Ascending aorta (tissue), 2 donors: ENCODE results near the gene ABHD5. TPM values are rescaled to one million over a fixed set of nuclear protein-coding genes. Genes with fewer than 3 reads are reported as not detected.

Experiments
- DNase-seq, 2 donors: peaks; one replicate each; pipeline ENCODE4 v3.0.0-alpha.2; 2019; ENCODE audit warnings: low spot score in 2 of 2
- H3K27ac ChIP-seq, 2 donors: fragments of 200-600 bp; sonication (generic); one replicate each; pipeline ENCODE4 v1.5.1; 2016 to 2017; ENCODE audit warnings: mild to moderate bottlenecking in 1 of 2
- H3K27me3 ChIP-seq: fragments of 200-600 bp; sonication (generic); one replicate; pipeline ENCODE4 v1.5.1; 2017
- H3K36me3 ChIP-seq, 2 donors: fragments of 200-600 bp; sonication (generic); one replicate each; pipeline ENCODE4 v1.5.1; 2016
- H3K4me1 ChIP-seq, 2 donors: fragments of 200-600 bp; sonication (generic); one replicate each; pipeline ENCODE4 v1.5.1; 2016 to 2017; ENCODE audit warnings: mild to moderate bottlenecking in 1 of 2
- H3K4me3 ChIP-seq, 2 donors: fragments of 200-600 bp; sonication (generic); one replicate each; pipeline ENCODE4 v1.5.1; 2016 to 2017; ENCODE audit warnings: mild to moderate bottlenecking in 1 of 2
- H3K9me3 ChIP-seq, 2 donors: fragments of 200-600 bp; sonication (generic); one replicate each; pipeline ENCODE4 v1.5.1; 2016
- CTCF ChIP-seq, 3 experiments: fragments of 200-600 bp in 2 of 3; fragments of 450-650 bp in 1 of 3; sonication (generic) in 2 of 3; IDR thresholded peaks; one replicate each; pipeline ENCODE4 v1.5.1; 2016 to 2019; ENCODE audit warnings: antibody characterized with exemption in 3 of 3, mild to moderate bottlenecking in 1 of 3, moderate library complexity in 1 of 3
- intact Hi-C: fragments of 100-400 bp; cut with DNase I; formaldehyde crosslinking; loops from one replicate; pipeline ENCODE4 v1.15.1; 2023
- total RNA-seq: library from RNA; depleted of rRNA; stranded (reverse); fragments of >200 nt; gene quantifications from one replicate; pipeline ENCODE4 v1.1.0, GENCODE V29; 2016

ABHD5 gene
- total RNA-seq, 1 donor from 2014 or later = 5.3 TPM

DNA sequence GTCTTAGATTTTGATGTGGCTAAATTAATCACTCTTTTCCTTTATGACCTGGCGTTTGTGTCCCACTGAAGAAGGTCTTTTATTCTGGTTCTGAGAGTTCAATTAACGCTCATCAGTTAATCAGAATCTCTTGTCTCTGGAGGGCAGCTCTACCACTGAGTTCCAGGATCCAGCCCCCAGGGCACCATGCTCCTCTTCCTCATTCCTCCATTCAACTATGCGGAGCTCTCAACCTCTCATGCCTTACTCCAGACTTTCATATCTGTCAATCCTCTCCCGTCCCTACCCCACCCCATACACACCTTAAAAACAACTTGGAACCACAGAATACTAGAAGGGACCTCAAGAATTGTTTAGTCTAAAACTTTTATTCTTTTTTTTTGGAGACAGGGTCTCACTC is 4.8 kb upstream of the ABHD5 start:
- H3K4me3 ChIP-seq = no peak overlapping the region
- intact Hi-C loops = no loop called here

GRCh38 chr3:43686333-43686699 is 4.4 kb upstream of the ABHD5 start:
- Histone ChIP-seq H3K9me3 (no peaks in the 10 kb centered on the region), H3K4me3 (no peak overlapping the region), H3K27ac (no peak overlapping the region), H3K27me3 (no peaks in the 10 kb centered on the region), H3K4me1 (peaks cover 0 to 7% of the 10 kb centered on the region in 2 donors), H3K36me3 (no peaks in the 10 kb centered on the region)
- no peak for TF ChIP-seq CTCF (IDR thresholded peaks at IDR 0.05)
- no peak for DNase-seq
- intact Hi-C loops = no loop called here

More for the DNA sequence above, 4.8 kb upstream of the ABHD5 start:
- TF ChIP-seq CTCF (IDR thresholded peaks at IDR 0.05) = no peak
- Histone ChIP-seq H3K9me3 (no peaks in the 10 kb centered on the region), H3K36me3 (no peaks in the 10 kb centered on the region), H3K27me3 (no peaks in the 10 kb centered on the region), H3K4me1 (peaks cover 0 to 7% of the 10 kb centered on the region in 2 donors), H3K27ac (no peak overlapping the region)
- DNase-seq = no peak

- Histone ChIP-seq H3K9me3 (no peaks in the 10 kb centered on the region), H3K27me3 (no peaks in the 10 kb centered on the region)
- TF ChIP-seq CTCF (IDR thresholded peaks at IDR 0.05) = no peak
Measured at GRCh38 chr3:43686700-43687498, 3.8 kb upstream of the ABHD5 start.

DNA sequence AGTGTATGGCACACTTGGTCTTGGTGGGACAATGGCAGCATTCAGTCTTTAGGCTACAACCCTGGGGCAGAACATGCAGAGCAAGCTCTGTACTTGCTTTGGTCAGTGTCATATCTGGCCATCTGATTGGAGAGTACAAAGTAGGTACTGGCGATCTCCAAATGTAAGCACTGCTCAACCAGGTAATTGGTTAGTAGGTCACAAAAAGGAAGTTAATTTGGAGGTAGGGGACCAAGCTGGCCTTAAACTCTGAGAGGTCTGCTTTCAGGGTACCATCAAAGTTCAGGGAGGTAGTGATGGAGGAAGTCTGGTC is 3.3 kb upstream of the ABHD5 start:
- H3K9me3 ChIP-seq = no peaks in the 10 kb centered on the region
- no peaks in the 10 kb centered on the region for H3K36me3 ChIP-seq
- peaks cover 0 to 9% of the 10 kb centered on the region in 2 donors for H3K4me1 ChIP-seq
- no peak for DNase-seq
- intact Hi-C loops = no loop called here
- no peak overlapping the region for H3K27ac ChIP-seq
- H3K27me3 ChIP-seq = no peaks in the 10 kb centered on the region
- no peak for TF ChIP-seq CTCF (IDR thresholded peaks at IDR 0.05)
- H3K4me3 ChIP-seq = no peak overlapping the region

More at GRCh38 chr3:43686700-43687498, 3.8 kb upstream of the ABHD5 start:
- no peaks in the 10 kb centered on the region for H3K36me3 ChIP-seq
- intact Hi-C loops = no loop called here
- no peak overlapping the region for H3K4me3 ChIP-seq
- no peak for DNase-seq
- peaks cover 0 to 7% of the 10 kb centered on the region in 2 donors for H3K4me1 ChIP-seq
- no peak overlapping the region for H3K27ac ChIP-seq

GRCh38 chr3:43688245-43688650 is 2.5 kb upstream of the ABHD5 start:
- H3K27me3 ChIP-seq = no peaks in the 10 kb centered on the region
- H3K36me3 ChIP-seq = no peaks in the 10 kb centered on the region
- peaks cover 0 to 11% of the 10 kb centered on the region in 2 donors for H3K4me1 ChIP-seq
- no peak for DNase-seq
- no peak for TF ChIP-seq CTCF (IDR thresholded peaks at IDR 0.05)
- intact Hi-C loops = no loop called here
- no peaks in the 10 kb centered on the region for H3K9me3 ChIP-seq
- no peak overlapping the region for H3K27ac ChIP-seq
- H3K4me3 ChIP-seq = no peak overlapping the region
